HG03097 (cell line): ENCODE measurements around the gene RAPSN.

ENCODE experiments used
- ATAC-seq: cut with Tn5 transposase; IDR thresholded peaks from one replicate; pipeline ENCODE4 v1.9.1; 2021; ENCODE audit not compliant: unreplicated experiment, low FRiP score

Gene RAPSN

GRCh38 chr11:47391711-47392432 is 57.1 kb downstream of the RAPSN start:
- no peak for ATAC-seq

- no peak for ATAC-seq
Observed at GRCh38 chr11:47391077-47391583, 57.8 kb downstream of the RAPSN start.

- ATAC-seq = no peak
Observed at GRCh38 chr11:47390422-47390760, 58.5 kb downstream of the RAPSN start.

- no peak for ATAC-seq
Observed at GRCh38 chr11:47389577-47390421, 59.1 kb downstream of the RAPSN start.

- no peak for ATAC-seq
Observed at GRCh38 chr11:47388697-47389576, 60.0 kb downstream of the RAPSN start.

GRCh38 chr11:47387944-47388696 is 60.8 kb downstream of the RAPSN start:
- ATAC-seq = no peak
